ENCODE results near the gene RRAGD. TPM values are rescaled to one million over a fixed set of nuclear protein-coding genes. Genes with fewer than 3 reads are reported as not detected.
"Not testable (repeated sequence)": the region's sequence is repeated elsewhere in the genome, so short reads cannot be mapped to it uniquely, and the experiment has no call there.

The RRAGD gene
- total RNA-seq, 1 donor from 2014 or later = 62.9 TPM

- Histone ChIP-seq H3K4me1 (peaks cover 5% of the 10 kb centered on the region), H3K4me3 (no peak overlapping the region), H3K36me3 (no peaks in the 10 kb centered on the region), H3K27me3 (ENCODE audit: low read depth) (no peaks in the 10 kb centered on the region), H3K27ac (no peak overlapping the region), H3K9me3 (no peaks in the 10 kb centered on the region)
- intact Hi-C loops (cut with DNase I) = no loop called here
- ATAC-seq (no peak), DNase-seq (no peak)
- TF ChIP-seq, protein P1, sequence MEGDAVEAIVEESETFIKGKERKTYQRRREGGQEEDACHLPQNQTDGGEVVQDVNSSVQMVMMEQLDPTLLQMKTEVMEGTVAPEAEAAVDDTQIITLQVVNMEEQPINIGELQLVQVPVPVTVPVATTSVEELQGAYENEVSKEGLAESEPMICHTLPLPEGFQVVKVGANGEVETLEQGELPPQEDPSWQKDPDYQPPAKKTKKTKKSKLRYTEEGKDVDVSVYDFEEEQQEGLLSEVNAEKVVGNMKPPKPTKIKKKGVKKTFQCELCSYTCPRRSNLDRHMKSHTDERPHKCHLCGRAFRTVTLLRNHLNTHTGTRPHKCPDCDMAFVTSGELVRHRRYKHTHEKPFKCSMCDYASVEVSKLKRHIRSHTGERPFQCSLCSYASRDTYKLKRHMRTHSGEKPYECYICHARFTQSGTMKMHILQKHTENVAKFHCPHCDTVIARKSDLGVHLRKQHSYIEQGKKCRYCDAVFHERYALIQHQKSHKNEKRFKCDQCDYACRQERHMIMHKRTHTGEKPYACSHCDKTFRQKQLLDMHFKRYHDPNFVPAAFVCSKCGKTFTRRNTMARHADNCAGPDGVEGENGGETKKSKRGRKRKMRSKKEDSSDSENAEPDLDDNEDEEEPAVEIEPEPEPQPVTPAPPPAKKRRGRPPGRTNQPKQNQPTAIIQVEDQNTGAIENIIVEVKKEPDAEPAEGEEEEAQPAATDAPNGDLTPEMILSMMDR (IDR thresholded peaks at IDR 0.05) = no peak
These were observed 7.6 kb downstream of the RRAGD start for GRCh38 chr6:89404512-89404911.

GRCh38 chr6:89402776-89403175, 9.3 kb downstream of the RRAGD start:
- no peaks in the 10 kb centered on the region for H3K27me3 ChIP-seq (ENCODE audit: low read depth)
- H3K27ac ChIP-seq = no peak overlapping the region
- no peak overlapping the region for H3K4me3 ChIP-seq
- intact Hi-C loops (cut with DNase I) = no loop called here
- TF ChIP-seq, protein P1 (IDR thresholded peaks at IDR 0.05) = no peak
- DNase-seq = no peak
- H3K4me1 ChIP-seq = peaks cover 5% of the 10 kb centered on the region
- ATAC-seq = no peak
- no peaks in the 10 kb centered on the region for H3K36me3 ChIP-seq
- no peaks in the 10 kb centered on the region for H3K9me3 ChIP-seq

DNA sequence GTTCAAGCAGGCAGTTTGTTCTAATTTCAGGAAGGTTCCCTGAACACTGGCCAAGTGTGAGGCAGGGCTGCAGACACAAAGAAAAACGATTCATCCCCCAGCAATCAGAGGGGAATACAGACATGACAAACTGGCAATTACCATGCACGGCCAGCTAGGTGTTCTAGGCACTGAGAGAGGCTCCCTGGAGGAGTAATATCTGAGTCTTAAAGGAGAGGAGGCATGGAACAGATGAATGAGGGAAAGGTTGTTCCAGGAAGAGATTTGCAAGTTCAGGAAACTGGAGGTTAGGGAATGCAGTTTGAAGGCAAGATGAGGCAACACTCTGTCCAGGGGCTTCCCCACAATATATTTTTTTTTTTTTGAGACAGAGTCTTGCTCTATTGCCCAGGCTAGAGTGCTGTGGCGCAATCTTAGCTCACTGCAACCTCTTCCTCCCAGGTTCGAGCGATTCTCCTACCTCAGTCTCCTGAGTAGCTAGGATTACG, 11.1 kb downstream of the RRAGD start:
- Histone ChIP-seq H3K4me1 (peaks cover 5% of the 10 kb centered on the region), H3K9me3 (no peaks in the 10 kb centered on the region), H3K36me3 (no peaks in the 10 kb centered on the region), H3K4me3 (no peak overlapping the region), H3K27me3 (ENCODE audit: low read depth) (no peaks in the 10 kb centered on the region), H3K27ac (no peak overlapping the region)
- DNase-seq (no peak), ATAC-seq (no peak)
- TF ChIP-seq, protein P1 (IDR thresholded peaks at IDR 0.05) = no peak
- intact Hi-C loops (cut with DNase I) = no loop called here

- H3K27ac ChIP-seq = no peak overlapping the region
- intact Hi-C loops (cut with DNase I) = no loop called here
- TF ChIP-seq, protein P1 (IDR thresholded peaks at IDR 0.05) = no peak
These were observed 12.0 kb downstream of the RRAGD start for GRCh38 chr6:89400050-89400449.

GRCh38 chr6:89398762-89399525, 13.1 kb downstream of the RRAGD start:
- no peaks in the 10 kb centered on the region for H3K27me3 ChIP-seq (ENCODE audit: low read depth)
- DNase-seq (no peak), ATAC-seq (no peak)
- H3K4me1 ChIP-seq = peaks cover 5% of the 10 kb centered on the region
- intact Hi-C loops (cut with DNase I) = no loop called here
- no peaks in the 10 kb centered on the region for H3K9me3 ChIP-seq
- H3K27ac ChIP-seq = no peak overlapping the region
- no peaks in the 10 kb centered on the region for H3K36me3 ChIP-seq
- H3K4me3 ChIP-seq = no peak overlapping the region
- TF ChIP-seq, protein P1 (IDR thresholded peaks at IDR 0.05) = no peak

More at GRCh38 chr6:89400050-89400449, 12.0 kb downstream of the RRAGD start:
- Histone ChIP-seq H3K4me3 (no peak overlapping the region), H3K4me1 (peaks cover 5% of the 10 kb centered on the region), H3K36me3 (no peaks in the 10 kb centered on the region), H3K27me3 (ENCODE audit: low read depth) (no peaks in the 10 kb centered on the region), H3K9me3 (no peaks in the 10 kb centered on the region)
- no peak for ATAC-seq
- DNase-seq = no peak

- intact Hi-C loops (cut with DNase I); H3K4me3 ChIP-seq; ATAC-seq; DNase-seq; H3K27ac ChIP-seq; H3K9me3 ChIP-seq; H3K27me3 ChIP-seq (ENCODE audit: low read depth); H3K36me3 ChIP-seq; H3K4me1 ChIP-seq: not testable (repeated sequence)
These were observed 14.2 kb downstream of the RRAGD start for GRCh38 chr6:89397884-89398283.
